RPMI7951 (cell line): ENCODE measurements around the gene TBXAS1. TPM values are rescaled to one million over a fixed set of nuclear protein-coding genes. Genes with fewer than 3 reads are reported as not detected.

Source experiments
- total RNA-seq: library from RNA; depleted of rRNA; stranded (reverse); fragments of >200 nt; shearing (Covaris generic); gene quantifications from 2 replicates; pipeline ENCODE4 v1.2.3, GENCODE V29; 2014; rRNA removed

The TBXAS1 gene
- total RNA-seq, 1 experiment from 2014 or later, result 3.5 TPM

Other genes with a start within 250 kb of the TBXAS1 start
- gene HIPK2, start 51.3 kb upstream of the TBXAS1 start, total RNA-seq, result 7.5 and 8.3 TPM in 2 replicates
- 20.3 and 23.1 TPM in 2 replicates for gene PARP12, start 233.7 kb downstream of the TBXAS1 start, total RNA-seq